HG02642 (cell line): ENCODE data around the gene IL1RL1.

ENCODE experiments used
- ATAC-seq: cut with Tn5 transposase; IDR thresholded peaks from one replicate; pipeline ENCODE4 v1.9.1; 2021; ENCODE audit warnings: mild to moderate bottlenecking; ENCODE audit not compliant: unreplicated experiment, poor library complexity

The IL1RL1 gene

DNA sequence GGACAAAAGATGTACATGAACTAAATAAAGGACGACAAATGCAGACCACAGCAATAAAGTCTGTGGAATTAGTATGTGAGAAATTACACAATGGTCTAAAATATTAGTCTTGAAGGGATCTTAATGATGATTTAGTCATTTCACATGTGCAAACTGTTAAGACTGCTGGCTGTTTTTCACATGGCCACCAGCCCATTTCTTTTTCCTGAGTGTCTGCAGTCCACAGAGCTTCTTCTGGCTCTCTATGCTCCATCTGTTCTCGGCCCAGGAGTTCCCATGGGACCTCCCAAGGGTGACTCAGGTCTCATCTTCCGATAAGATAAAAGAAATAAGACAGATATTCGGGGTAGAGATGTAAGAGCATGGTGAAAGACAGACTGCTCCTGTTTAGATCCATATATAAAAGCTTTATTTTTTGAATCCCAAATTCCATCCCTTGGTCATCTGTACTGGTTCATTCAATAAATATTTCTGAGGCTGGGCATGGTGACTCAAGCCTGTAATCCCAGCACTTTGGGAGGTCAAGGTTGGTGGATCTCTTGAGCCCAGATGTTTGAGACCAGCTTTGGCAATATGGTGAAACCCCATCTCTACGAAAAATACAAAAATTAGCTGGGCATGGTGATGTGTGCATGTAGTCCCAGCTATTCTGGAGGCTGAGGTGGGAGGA is 20.1 kb downstream of the IL1RL1 start:
- ATAC-seq, result no peak

DNA sequence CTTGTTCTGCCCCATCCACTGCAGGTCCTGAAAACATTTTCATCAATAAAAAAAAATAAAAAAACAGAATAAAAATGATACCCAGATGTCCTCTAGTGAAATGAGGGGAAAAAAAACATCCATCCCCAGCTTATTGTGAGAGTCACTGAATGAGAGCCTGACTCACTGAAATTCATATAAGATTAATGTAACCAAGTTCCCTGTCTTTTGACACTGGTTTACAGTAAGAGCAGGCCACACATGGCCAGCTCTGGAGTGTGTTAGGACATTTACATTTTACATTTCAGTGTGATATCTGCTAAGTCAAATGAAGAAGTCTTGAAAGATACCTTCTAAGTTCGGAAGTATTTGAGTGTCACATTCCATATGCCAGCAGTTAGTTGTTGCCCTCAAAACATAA is 23.1 kb downstream of the IL1RL1 start:
- ATAC-seq, result no peak

DNA sequence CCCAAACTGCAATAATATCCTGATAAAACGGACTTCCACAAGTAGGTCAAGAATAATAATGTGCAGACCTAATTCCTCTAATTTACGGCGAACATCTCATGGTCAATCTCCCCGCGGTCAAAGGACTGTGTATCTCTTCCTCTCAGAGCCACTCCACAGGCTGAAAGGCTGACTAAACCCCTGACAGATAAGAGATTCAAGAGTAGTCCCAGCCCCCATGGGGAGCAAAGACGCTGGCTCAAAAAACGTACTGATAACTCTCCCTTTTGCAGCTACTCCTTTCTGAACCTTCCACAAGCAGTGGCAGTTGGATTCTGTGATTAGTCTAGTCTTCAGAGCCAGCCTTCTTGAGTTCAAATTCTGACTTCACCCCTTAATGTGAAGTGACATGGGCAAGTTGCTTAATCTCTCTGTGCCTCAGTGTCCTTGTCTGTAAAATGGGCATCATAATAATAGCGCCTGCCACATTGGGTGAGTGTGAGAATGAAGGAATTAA is 24.6 kb downstream of the IL1RL1 start:
- no peak for ATAC-seq

DNA sequence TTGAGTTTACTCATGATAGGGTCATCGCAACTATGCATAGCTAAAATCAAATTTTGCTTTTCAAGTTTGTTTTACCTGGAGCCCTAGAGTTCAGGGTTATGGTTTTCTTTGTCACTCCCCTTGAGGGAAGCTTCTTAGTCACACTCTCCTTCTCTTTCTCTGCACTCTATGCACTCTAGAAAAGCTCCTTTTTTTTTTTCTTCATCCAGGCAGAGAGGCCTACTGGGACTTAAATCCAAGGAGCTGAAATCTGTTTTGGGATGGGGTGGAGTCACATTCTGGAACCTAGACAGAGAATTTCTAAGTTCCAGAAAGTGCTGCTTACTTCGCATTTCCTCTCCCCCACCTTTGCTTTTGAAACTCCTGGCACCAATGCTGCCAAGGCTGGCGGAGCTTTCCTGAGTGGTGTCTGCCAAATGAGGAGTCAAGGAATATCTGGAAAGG is 25.2 kb downstream of the IL1RL1 start:
- ATAC-seq, result no peak

DNA sequence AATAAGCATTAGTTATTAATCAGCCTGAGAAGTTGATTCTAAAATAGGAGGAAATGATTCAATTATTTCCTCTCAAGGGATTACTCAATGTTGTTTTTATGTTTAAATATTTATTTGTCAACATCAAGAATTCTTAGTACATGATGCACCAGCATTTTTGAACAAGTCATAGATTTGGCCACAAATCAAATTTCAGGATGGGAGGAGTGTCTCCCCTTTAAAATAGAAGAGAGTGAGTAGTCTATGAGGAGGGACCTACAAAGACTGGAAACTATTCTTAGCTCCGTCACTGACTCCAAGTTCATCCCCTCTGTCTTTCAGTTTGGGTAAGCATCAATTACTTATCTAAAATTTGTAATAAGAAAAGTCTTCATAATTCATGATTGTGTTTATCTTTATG is 25.6 kb downstream of the IL1RL1 start:
- ATAC-seq, result no peak

DNA sequence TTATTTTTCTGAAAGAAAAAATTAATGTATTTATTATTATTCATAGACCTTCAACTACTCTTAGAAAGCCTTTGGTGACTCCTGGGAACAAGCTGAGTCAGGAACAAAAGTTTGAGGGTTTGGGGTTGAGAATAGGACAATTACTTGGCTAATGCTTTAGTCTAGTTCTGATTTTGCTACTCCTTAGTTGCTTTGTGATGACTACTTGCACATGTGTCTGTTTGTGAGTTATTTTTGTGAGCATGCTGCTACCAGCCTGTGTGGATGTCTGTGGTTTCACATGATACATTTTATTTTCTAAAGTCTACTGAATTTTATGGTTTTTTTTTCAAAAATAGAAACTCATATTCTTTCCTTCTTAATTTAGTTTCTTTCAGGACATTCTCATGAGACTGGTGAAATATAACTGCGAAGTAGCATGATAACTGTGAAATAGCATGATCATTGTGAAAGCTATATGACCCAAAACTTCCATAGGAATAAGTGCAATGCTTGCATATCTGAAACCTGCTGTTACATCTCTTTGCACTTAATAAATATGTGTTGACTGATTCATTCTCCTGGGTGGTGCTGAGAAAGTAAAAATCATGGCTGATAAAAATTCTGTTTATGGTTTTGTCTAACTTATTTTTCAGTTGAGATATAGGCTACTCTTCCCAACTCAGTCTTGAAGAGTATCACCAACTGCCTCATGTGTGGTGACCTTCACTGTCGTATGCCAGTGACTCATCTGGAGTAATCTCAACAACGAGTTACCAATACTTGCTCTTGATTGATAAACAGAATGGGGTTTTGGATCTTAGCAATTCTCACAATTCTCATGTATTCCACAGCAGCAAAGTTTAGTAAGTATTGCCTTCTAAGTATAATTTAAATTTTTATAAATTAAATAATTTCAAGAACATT is 26.4 kb downstream of the IL1RL1 start:
- no peak for ATAC-seq

DNA sequence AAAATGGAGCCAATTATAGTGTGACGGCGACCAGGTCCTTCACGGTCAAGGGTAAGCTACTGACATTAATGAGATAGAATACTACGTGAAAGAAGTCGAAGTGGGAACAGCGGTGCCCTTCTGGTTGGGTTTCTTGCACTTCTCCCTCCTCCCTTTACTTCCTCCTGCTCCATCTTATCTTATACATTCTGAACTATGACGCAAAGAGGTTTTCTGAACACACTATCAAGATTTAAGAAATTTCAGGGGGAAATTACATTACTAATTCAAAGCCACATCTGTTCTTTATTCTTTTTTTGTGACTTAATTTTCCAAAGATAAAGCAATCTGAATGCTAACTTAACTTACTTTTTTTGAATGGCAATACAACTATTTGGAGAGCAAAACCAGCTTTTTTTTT is 29.4 kb downstream of the IL1RL1 start:
- ATAC-seq, result no peak

DNA sequence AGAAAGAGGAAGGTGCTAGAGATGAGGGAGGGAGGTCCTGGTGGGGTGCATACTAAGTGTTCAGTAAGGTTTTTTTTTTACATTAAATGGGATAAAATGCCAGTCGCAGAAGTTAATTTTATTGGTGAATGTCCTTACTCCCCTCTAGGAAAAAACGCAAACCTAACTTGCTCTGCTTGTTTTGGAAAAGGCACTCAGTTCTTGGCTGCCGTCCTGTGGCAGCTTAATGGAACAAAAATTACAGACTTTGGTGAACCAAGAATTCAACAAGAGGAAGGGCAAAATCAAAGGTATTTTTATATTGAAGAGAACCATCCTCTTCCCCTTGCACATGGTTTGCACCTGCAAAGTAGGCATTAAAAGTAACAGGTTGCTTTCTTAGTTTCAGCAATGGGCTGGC is 31.5 kb downstream of the IL1RL1 start:
- ATAC-seq, result no peak

DNA sequence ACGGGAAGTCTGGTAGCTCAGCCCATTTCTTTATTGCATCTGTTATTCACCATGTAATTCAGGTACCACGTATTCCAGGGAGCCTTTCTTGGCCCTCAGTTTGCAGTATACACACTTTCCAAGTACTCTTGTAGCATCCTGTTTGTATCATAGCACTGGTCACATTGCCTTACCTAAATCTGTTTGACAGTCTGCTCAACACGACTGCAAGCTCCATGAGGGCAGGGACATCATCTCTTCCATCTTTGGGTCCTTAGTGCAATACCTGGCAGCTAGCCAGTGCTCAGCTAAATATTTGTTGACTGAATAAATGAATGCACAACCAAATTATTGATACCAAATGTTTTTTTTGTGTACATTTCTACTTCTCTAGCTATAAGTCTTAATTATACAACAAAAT is 33.0 kb downstream of the IL1RL1 start:
- no peak for ATAC-seq

DNA sequence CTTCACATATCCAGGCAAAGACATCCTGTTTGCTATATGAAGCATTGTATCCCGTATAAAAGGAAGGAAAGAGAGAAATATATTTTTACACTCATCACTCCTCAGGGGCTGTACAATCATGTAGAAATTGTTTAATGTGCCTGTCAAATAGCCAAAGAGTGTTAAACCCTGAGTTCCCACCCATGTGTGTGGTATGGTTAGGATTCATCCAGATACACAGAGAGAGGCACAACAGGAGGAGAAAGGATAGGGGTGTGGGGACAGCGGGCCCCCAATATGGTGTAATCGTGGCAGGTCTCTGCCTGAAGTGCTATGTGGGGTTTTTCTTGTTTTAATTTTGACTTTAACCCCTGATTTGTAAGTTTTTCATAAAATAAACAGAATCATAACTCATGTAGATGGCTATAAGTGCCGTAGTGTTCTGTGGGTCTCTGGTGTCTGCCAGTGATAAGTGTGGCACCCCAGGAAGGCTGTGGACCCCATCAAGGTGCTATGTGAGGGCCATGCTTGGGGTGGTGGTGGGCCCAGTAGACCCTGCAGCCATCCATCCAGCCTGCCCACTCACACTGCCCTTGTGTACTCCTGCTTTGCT is 34.1 kb downstream of the IL1RL1 start:
- ATAC-seq, result no peak

DNA sequence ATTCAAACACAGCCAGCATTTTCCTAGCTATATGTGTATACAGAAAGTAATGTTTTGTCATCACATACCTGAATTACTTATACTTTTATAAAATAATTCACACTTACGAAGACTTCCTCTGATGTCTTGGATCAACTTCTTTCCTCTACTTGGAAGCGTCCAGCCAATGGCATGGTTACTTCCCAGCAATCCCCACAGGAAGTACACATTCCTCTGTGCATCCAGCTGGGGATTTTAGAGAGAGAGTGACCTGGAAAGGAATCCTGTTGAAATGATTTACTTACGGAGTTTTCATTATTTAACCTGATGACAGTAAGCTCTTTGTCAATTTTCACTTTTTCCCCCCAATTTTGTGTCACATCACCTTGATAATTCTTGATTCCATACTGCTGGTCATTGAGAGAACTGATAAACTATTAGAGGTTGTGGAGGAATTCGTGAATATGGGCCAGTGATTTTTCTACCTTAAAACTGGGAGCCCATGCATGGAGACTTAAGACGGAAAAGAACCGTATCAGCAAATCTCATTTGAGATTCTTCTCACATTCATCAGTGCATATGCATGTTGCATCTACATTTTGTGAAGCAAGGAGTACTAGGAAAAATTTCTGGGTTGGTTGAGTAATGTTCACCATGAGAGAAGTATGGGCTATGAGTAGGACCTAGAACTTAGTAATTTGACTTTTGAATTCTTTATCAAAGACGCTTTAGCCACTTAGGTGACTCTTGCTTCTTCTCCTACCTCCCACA is 35.2 kb downstream of the IL1RL1 start:
- ATAC-seq, result no peak

DNA sequence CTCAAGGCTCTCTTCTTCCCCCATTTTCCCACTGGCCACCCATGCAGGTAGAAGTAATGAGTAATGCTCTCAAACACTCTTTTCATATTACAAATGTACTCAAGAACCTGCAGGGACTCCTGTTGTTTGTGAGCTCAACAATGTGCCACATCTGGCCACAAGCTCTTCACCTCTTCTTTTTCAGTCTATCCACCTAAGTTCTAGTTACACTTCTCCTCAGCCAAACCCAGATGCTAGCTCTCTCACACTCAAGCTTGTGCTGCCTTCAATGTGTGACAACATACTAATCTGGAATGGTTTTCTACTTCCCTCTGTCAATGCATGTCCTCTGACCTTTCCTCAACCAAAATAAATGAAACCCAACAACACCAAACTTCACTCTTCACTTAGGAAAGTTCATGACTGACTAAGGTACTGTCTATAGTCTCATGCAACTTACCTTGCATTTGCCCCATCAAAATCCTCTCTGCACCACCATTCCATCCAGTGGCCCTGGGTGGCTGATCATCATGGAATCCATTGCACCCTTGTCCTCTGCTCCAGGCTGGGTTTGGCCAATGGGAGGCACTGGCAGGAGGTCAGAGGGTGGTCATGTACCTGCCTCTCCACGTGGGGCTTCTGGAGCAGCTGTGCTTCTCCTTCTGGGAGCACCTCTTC is 38.9 kb downstream of the IL1RL1 start:
- ATAC-seq, result no peak

DNA sequence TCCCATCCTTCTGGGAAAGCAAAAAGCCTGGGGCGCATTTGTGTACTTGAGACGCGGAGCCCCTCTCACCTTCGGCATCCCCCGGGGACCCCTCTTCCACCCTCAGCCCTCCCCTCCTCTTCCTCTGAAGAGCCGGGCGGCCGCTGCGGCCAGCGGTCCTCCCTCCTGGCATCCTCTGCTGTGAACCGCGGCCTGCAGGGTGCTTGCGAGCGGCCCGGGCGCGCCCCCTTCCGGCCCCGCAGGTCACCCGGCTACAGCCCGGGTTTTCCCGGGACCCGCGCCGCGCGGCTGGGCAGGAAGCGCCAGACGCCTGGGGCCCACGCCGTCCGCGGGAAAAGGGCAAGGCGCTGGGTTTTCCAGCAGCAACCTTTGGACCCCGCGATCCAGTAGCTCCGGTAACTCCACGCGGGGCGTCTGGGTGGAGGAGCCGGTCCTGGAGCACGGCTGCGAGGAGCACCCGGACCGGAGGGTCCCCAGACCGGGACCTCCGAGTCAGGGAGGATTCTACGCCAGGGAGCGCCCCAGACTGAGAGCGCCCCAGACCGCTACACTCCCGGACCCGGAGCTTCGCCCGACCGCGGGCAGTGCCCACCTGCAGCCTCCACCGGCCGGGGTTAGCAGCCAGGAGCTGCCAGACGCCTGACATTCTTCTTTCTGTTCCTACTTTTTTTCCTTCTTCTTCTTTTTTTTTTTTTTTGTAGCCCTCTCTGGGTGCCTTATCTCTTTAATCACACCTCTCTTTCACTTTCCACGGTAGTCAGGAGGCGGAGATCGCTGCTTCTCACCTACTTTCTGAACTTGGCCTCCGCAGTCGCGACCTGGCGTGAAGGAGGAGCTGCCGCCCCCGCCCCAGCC is 44.4 kb downstream of the IL1RL1 start, which contains the start of gene IL18R1:
IL18R1 (plus strand) TSS at position 271 of the 855 bp plus-strand sequence. CDS start 6,865 bp downstream, outside the sequence.
- peak; percentile 94 for ATAC-seq

DNA sequence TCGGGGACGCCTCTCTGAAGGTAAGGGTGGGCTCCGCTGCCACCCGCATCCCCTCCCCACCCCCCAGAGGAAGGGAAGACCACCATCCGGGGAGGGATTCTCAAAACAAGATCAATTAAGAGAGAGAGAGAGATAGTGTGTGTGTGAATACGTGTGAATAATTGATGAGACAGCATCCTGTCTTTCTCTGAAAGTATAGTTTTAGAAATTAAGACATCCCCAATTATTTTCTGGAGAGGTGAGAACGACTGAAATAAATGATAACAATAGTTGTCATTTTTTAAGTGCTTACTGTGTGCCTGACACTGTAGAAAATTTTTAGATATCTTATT is 45.0 kb downstream of the IL1RL1 start:
- ATAC-seq, result no peak

DNA sequence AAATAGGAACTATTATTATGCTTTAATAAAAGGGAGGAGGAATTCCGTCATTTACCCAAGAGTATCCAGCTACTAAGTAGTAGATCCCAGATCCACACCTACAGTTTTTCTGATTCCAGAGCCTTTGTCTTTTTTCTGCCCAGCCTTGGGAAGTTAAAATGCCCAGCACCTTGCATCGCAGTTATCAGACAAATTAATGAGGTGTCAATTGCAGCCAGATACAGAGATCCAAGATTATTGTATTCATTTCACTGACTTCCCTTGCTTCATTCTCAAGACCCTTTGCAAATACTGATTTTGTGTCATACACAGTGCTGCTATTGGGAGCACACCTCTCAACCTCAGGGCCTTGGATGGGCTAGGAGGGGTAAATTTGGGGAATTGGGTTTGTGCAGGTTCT is 45.4 kb downstream of the IL1RL1 start:
- no peak for ATAC-seq

DNA sequence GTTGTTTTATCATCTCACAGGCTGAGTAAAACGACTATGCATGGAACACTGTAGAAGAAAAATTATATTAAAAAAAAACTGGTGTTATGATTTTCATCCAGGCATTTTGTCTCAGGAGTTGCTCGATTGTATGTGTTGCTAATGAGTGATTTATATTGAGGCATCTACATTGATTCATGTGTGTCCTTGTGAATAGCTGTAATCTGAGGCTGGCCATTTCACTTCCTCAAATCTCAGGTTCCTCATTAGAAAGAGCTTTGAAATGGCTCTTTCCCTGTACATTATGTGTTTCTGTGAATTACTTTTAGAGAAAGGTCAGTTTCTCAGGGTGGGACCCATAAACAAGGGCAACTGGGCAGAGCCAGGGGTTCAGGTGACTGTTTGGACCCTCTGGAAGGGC is 46.6 kb downstream of the IL1RL1 start:
- no peak for ATAC-seq

DNA sequence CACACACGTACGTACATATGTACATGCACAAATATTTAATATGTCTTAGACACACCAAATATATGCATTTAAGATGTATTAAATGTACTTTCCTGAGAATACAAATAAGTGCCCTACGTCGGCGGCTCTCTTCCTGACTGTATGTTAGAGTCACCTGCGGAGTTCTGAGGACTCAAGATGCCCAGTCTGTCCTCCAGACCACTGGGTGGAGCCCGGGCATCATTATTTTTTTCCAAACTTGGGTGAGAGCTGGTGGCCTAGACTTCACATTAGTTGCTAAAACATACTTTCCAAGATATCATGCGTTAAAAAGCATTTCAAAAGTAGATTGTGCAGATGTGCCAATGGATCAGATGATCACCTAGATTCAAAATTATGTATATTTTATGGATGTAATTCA is 47.1 kb downstream of the IL1RL1 start:
- ATAC-seq, result no peak

DNA sequence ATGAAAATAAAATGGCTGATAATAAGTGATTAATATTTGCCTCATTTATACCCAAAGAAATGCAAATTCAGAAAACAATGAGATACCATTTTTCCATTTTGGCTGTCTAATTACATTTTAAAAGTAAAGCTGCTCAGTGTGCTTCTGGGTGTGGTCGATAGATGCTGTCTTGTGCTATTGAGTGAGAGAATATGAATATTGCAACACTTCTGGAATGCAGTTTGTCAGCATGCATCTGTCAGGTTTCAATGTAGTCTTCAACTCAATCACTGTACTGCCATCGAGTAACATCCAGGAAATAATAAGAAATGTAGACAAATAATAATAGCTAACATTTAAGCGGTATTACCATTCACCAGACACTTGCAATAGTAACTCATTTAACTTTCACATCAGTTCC is 48.2 kb downstream of the IL1RL1 start:
- ATAC-seq, result no peak

DNA sequence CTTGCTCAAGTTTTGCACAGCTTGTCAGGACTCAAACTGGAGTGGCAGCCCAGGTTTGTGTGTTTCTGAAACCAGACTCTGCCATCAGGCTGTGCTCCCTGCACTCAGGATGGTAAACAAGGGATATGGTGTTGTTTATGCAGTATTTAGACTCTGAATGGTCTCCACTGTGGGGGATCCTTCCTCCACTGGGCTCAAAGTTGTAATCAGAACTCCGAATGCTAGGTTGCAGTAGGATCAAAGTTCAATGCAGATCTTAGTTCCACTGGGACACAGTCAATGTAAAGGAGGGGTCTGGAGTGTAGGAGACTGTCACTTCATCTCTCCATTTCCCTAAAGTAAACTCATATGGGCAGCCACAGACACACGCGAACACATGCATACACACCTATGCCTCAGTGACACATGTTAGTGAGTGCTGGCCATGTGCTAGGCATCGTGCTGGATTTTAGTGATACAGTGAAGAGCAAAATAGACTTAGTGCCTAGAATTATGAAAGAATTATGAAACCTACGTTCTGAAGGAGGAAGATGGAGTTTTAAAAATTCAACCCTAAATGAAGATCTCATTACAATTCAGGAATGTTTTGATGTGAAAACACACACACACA is 50.4 kb downstream of the IL1RL1 start:
- ATAC-seq, result no peak
